GM12873 (cell line): ENCODE results near the gene PSMB5.

Experiments
- CTCF ChIP-seq: IDR thresholded peaks from 2 replicates; pipeline ENCODE4 v1.5.1; 2012; ENCODE audit warnings: low read depth, mild to moderate bottlenecking, moderate library complexity, low read length, control low read depth; ENCODE audit not compliant: insufficient read depth; ENCODE audit errors: missing control alignments

Gene PSMB5

GRCh38 chr14:23006544-23007419 is 27.9 kb downstream of the PSMB5 start:
- TF ChIP-seq CTCF = peak; percentile 47

DNA sequence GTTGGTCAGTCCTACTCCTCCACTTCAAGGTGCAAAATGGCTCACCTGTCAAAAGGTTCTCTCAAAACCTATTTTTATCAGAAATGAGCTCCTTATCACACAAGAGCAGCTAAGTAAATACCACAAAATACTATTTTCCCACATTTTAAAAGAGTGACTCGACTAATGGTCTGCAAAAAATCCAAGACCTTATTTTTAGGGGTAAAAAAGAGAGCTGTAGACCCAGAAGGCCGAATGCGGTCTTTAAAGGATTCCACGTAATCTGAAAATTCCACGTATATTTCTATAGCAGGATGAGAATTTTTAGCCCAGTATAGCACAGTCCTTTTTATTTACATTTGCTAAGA is 28.5 kb downstream of the PSMB5 start:
- TF ChIP-seq CTCF = no peak

GRCh38 chr14:23005451-23006187 is 29.1 kb downstream of the PSMB5 start:
- TF ChIP-seq CTCF = no peak

DNA sequence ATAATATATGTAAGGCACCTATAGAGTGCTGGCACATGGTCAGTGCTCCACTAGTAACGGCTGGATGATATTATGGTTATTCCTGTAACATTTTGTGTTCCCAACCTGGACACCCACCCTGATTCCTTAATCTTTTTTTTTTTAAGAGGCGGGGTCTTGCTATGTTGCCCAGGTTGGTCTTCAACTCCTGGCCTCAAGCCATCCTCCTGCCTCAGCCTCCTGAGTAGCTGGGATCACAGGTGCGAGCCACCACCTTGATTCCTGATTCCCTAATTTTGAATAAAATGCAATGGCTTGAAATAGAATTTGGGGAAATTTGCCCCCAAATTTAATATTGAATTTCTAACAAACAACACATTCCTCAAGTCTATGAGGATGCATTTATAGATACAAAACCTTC is 32.1 kb downstream of the PSMB5 start:
- TF ChIP-seq CTCF = no peak

GRCh38 chr14:23000860-23001259 is 33.8 kb downstream of the PSMB5 start:
- TF ChIP-seq CTCF = no peak

DNA sequence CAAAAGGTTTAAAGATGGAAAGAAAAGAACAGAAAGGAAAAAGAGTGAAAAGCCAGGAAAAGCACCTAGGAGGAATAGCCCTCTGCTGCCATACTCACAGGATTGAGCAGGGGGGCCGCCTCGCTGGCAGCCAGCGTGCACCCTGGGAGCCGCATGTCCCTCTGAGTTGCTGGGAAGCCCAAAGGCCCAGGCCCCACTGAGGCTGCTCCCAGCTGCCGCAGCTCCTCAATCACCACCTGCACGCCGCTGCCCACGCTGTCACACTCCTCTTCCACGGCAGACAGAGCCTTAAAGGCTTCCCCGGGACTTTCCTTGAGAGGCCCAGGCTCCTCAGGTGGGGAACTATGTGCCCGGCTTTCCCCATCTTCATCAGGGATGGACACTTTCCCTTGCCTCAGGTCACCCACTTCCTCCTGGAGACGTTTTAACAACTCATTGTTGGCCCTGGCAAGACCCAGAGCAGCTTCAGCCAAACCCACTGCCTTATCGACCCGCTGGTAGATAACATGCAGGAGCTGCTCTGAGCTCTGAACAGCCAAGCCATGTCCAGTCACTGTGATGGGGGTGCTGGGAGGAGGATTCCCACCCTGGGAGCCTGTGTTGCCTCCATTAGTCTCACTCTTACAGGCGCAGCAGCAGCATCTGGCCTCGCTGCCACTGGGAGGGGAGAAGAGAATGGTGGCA is 36.2 kb downstream of the PSMB5 start:
- TF ChIP-seq CTCF = no peak
